K562 (cell line): ENCODE data around the gene EPHA4. TPM values are rescaled to one million over a fixed set of nuclear protein-coding genes. Genes with fewer than 3 reads are reported as not detected.

ENCODE experiments used
- ATAC-seq: fragments of 200-7000 bp; cut with Tn5 transposase; 3 replicates; pipeline ENCODE4 v1.9.1; 2020; ENCODE audit warnings: moderate library complexity
- BruUV-seq: library from RNA; stranded (reverse); fragments of 400-500 nt; replicated peaks from 2 replicates; lab custom pipeline; 2021; lab: Mats Ljungman, UMichigan
- CTCF ChIA-PET: fragments of 300-600 bp; formaldehyde crosslinking; extraction: SDS; loops from one replicate; lab custom pipeline; 2021; ENCODE audit warnings: low intra/inter-chr PET ratio; lab: Yijun Ruan, JAX
- POLR2A ChIA-PET: fragments of 300-600, 350-650 bp; sonication (Branson Sonifier 250); formaldehyde crosslinking; extraction: SDS; loops from one replicate; lab custom pipeline; 2021; ENCODE audit warnings: antibody characterized with exemption, inconsistent platforms; lab: Yijun Ruan, JAX
- DNase-seq, 4 experiments: peaks; one replicate each; pipeline versions ENCODE4 v3.0.0 to v3.0.0-alpha.2; 2011 to 2018; ENCODE audit warnings: low spot score in 3 of 4, mixed read lengths in 3 of 4; ENCODE audit errors: extremely low read depth in 1 of 4
- FAIRE-seq: peaks from 2 replicates; lab custom pipeline; 2011; peaks lifted over from hg19 to GRCh38; lab: Jason Lieb, UNC
- H2AFZ ChIP-seq: 2 replicates; pipeline ENCODE4 v1.6.0; 2011; ENCODE audit warnings: low read depth, low read length, control low read depth, inconsistent platforms
- H3K27ac ChIP-seq: fragments of 200-600 bp; 3 replicates; pipeline ENCODE4 v1.8.0; 2011; ENCODE audit warnings: low read depth, mild to moderate bottlenecking, control low read depth, inconsistent platforms, low read length, moderate library complexity, mixed read lengths; ENCODE audit errors: extremely low read depth
- H3K27me3 ChIP-seq, 2 experiments: fragments of 300-600 bp in 1 of 2; 2 replicates in 1 of 2; 3 replicates in 1 of 2; pipeline versions ENCODE4 v1.6.0 to v1.8.0; 2011; ENCODE audit warnings: inconsistent platforms in 2 of 2, low read length in 2 of 2, mild to moderate bottlenecking in 1 of 2, mixed read lengths in 1 of 2, moderate library complexity in 1 of 2; ENCODE audit not compliant: control insufficient read depth in 2 of 2, insufficient read depth in 2 of 2
- H3K36me3 ChIP-seq: fragments of 300-600 bp; 3 replicates; pipeline ENCODE4 v1.8.0; 2011; ENCODE audit warnings: mild to moderate bottlenecking, low read length, inconsistent platforms; ENCODE audit not compliant: control insufficient read depth, insufficient read depth
- H3K4me1 ChIP-seq, 2 experiments: fragments of 200-600 bp in 1 of 2; replicated peaks in 1 of 2; 2 replicates in 1 of 2; 3 replicates in 1 of 2; pipeline versions ENCODE4 v1.5.1 to v1.8.0; 2011; ENCODE audit warnings: inconsistent platforms in 2 of 2, low read length in 2 of 2, mild to moderate bottlenecking in 1 of 2, mixed read lengths in 1 of 2, moderate library complexity in 1 of 2; ENCODE audit not compliant: control insufficient read depth in 2 of 2, insufficient read depth in 2 of 2
- H3K4me2 ChIP-seq: 2 replicates; pipeline ENCODE4 v1.6.1; 2011; ENCODE audit warnings: low read length, control low read depth, inconsistent platforms, mixed read lengths; ENCODE audit not compliant: insufficient read depth
- H3K4me3 ChIP-seq: fragments of 200-600 bp; sonication (generic), shearing (Covaris generic); 2 replicates; pipeline ENCODE4 v1.5.1; 2016; ENCODE audit warnings: control low read depth, inconsistent platforms
- H3K79me2 ChIP-seq: fragments of 200-600 bp; 3 replicates; pipeline ENCODE4 v1.8.0; 2011; ENCODE audit warnings: low read length, inconsistent platforms; ENCODE audit not compliant: control insufficient read depth, insufficient read depth
- H3K9ac ChIP-seq, 2 experiments: 2 replicates each; pipeline versions ENCODE4 v1.6.0 to v1.6.1; 2011; ENCODE audit warnings: low read depth in 2 of 2, low read length in 2 of 2, control low read depth in 1 of 2, inconsistent platforms in 1 of 2, mild to moderate bottlenecking in 1 of 2, mixed read lengths in 1 of 2; ENCODE audit not compliant: insufficient read depth in 1 of 2
- H3K9me1 ChIP-seq: one replicate; pipeline ENCODE4 v1.6.0; 2011; ENCODE audit warnings: inconsistent platforms, mild to moderate bottlenecking, low read length, moderate library complexity; ENCODE audit not compliant: control insufficient read depth, insufficient read depth
- H3K9me3 ChIP-seq: replicated peaks from 2 replicates; pipeline ENCODE4 v1.5.1; 2011; ENCODE audit warnings: low read depth, low read length, inconsistent platforms; ENCODE audit not compliant: control insufficient read depth, insufficient read depth
- H4K20me1 ChIP-seq: replicated peaks from 2 replicates; pipeline ENCODE4 v1.6.1; 2011; ENCODE audit warnings: low read length, inconsistent platforms, mixed read lengths; ENCODE audit not compliant: control insufficient read depth, insufficient read depth
- CBFB ChIP-seq: sonication (generic); formaldehyde crosslinking; IDR thresholded peaks from 2 replicates; pipeline ENCODE4 v1.4.0; 2020; ENCODE audit warnings: mild to moderate bottlenecking, missing genetic modification reagents
- CSDE1 ChIP-seq, 2 experiments: fragments of 450-650 bp; IDR thresholded peaks; 2 replicates each; pipeline ENCODE4 v1.6.1; 2016; ENCODE audit warnings: mild to moderate bottlenecking in 1 of 2
- GTF2E2 ChIP-seq: fragments of 200-800 bp; sonication (Bioruptor generic); IDR thresholded peaks from 2 replicates; pipeline ENCODE4 v1.6.1; 2016; ENCODE audit warnings: missing genetic modification characterization, missing compliant biosample characterization
- SP2 ChIP-seq: IDR thresholded peaks from 2 replicates; pipeline ENCODE4 v1.6.1; 2011; ENCODE audit warnings: mild to moderate bottlenecking, low read depth, low read length, moderate library complexity; ENCODE audit not compliant: poor library complexity, severe bottlenecking; ENCODE audit errors: extremely low read depth
- WGBS: fragments of 100-300 bp; shearing (Covaris generic); methylation state at CpG from one replicate; pipeline ENCODE4 v1.1.6; 2016; ENCODE audit warnings: low coverage, mixed read lengths; ENCODE audit not compliant: insufficient coverage; ENCODE audit errors: missing lambda C conversion rate; 5-methylcytosine and 5-hydroxymethylcytosine counted together
- in situ Hi-C: fragments of 300-500 bp; cut with MboI; formaldehyde crosslinking; loops from 4 replicates; pipeline ENCODE4 v1.15.0; 2018; ENCODE audit warnings: inconsistent platforms, mixed read lengths
- intact Hi-C: fragments of 100-400 bp; cut with micrococcal nuclease; formaldehyde crosslinking; loops from 2 replicates; pipeline ENCODE4 v1.14.2; 2022
- polyA plus RNA-seq, 8 experiments: library from polyadenylated mRNA; depleted of rRNA in 4 of 8; stranded (reverse) in 5 of 8; unstranded in 3 of 8; fragments of >200 nt; fragmentation: Nextera tagmentation in 2 of 8; fragmentation: Illumina TruSeq in 1 of 8; extraction: Ambion mirVana in 2 of 8; extraction: Trizol in 1 of 8; gene quantifications; 2 replicates each; pipeline versions ENCODE4 v1.2.1 to v1.2.3, GENCODE V29; 2011 to 2014; ENCODE audit warnings: inconsistent platforms in 1 of 8, missing spikeins in 1 of 8
- total RNA-seq, 7 experiments: library from RNA; depleted of rRNA in 6 of 7; stranded (reverse); fragments of >200 nt in 6 of 7; fragmentation: Illumina TruSeq in 2 of 7; extraction: Trizol in 2 of 7; gene quantifications; 2 replicates each; pipeline versions ENCODE4 v1.2.1 to v1.2.3, GENCODE V29; 2011 to 2021; ENCODE audit warnings: low replicate concordance in 1 of 7
- TF ChIP-seq, protein P1 (sequence below), 2 experiments: fragments of 450-650 bp in 1 of 2; sonication (generic) in 1 of 2; formaldehyde crosslinking in 1 of 2; IDR thresholded peaks; 2 replicates each; pipeline versions ENCODE4 v1.7.1 to v1.9.0; 2016 to 2022; ENCODE audit warnings: inconsistent platforms in 1 of 2, mild to moderate bottlenecking in 1 of 2, missing genetic modification reagents in 1 of 2
- TF ChIP-seq, protein P2 (sequence below): fragments of 250-450 bp; sonication (Bioruptor Pico); IDR thresholded peaks from 2 replicates; pipeline ENCODE4 v1.5.0; 2020; ENCODE audit warnings: mild to moderate bottlenecking, borderline replicate concordance
- TF ChIP-seq, protein P3 (sequence below): fragments of 250-450 bp; sonication (Bioruptor Pico); IDR thresholded peaks from 2 replicates; pipeline ENCODE4 v1.8.0; 2022; ENCODE audit warnings: moderate library complexity, mild to moderate bottlenecking, inconsistent platforms

Gene EPHA4
- total and polyA plus RNA-seq, 9 of the 15 experiments (the other 6 are each of a cell fraction or from before 2014, with no cell fraction given), result 0.07 to 0.09 (median 0.07) TPM; not detected in 6

DNA sequence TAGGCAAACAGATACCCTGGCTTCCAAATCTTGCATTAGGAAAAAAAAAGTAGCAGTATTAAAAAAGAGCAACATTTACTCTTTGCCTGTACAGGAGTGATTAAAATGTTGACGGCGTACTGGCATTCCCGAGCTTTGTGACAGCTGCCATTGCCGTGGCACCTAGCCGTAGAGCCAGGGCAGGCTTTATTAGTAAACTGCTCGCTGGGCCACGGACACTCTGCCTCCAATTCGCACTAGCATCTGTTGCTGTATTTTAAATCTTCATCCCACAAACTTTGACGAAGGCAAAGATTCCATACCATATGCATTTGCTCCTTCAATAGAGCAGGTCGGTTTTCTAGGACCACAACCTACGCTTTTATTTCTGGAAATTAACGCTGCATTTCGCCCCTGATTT lies 44.5 kb upstream of the EPHA4 start:
- no TSS peak for BruUV-seq
- TF ChIP-seq CSDE1 (IDR thresholded peaks at IDR 0.05), result no peak
- TF ChIP-seq GTF2E2 (tag), result no peak
- TF ChIP-seq, protein P1, sequence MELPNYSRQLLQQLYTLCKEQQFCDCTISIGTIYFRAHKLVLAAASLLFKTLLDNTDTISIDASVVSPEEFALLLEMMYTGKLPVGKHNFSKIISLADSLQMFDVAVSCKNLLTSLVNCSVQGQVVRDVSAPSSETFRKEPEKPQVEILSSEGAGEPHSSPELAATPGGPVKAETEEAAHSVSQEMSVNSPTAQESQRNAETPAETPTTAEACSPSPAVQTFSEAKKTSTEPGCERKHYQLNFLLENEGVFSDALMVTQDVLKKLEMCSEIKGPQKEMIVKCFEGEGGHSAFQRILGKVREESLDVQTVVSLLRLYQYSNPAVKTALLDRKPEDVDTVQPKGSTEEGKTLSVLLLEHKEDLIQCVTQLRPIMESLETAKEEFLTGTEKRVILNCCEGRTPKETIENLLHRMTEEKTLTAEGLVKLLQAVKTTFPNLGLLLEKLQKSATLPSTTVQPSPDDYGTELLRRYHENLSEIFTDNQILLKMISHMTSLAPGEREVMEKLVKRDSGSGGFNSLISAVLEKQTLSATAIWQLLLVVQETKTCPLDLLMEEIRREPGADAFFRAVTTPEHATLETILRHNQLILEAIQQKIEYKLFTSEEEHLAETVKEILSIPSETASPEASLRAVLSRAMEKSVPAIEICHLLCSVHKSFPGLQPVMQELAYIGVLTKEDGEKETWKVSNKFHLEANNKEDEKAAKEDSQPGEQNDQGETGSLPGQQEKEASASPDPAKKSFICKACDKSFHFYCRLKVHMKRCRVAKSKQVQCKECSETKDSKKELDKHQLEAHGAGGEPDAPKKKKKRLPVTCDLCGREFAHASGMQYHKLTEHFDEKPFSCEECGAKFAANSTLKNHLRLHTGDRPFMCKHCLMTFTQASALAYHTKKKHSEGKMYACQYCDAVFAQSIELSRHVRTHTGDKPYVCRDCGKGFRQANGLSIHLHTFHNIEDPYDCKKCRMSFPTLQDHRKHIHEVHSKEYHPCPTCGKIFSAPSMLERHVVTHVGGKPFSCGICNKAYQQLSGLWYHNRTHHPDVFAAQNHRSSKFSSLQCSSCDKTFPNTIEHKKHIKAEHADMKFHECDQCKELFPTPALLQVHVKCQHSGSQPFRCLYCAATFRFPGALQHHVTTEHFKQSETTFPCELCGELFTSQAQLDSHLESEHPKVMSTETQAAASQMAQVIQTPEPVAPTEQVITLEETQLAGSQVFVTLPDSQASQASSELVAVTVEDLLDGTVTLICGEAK (IDR thresholded peaks at IDR 0.05), result no peak
- TF ChIP-seq, protein P1 (CRISPR knock-in tag; IDR thresholded peaks at IDR 0.05), result no peak
- TF ChIP-seq CBFB (CRISPR knock-in tag), result no peak
- TF ChIP-seq, protein P2, sequence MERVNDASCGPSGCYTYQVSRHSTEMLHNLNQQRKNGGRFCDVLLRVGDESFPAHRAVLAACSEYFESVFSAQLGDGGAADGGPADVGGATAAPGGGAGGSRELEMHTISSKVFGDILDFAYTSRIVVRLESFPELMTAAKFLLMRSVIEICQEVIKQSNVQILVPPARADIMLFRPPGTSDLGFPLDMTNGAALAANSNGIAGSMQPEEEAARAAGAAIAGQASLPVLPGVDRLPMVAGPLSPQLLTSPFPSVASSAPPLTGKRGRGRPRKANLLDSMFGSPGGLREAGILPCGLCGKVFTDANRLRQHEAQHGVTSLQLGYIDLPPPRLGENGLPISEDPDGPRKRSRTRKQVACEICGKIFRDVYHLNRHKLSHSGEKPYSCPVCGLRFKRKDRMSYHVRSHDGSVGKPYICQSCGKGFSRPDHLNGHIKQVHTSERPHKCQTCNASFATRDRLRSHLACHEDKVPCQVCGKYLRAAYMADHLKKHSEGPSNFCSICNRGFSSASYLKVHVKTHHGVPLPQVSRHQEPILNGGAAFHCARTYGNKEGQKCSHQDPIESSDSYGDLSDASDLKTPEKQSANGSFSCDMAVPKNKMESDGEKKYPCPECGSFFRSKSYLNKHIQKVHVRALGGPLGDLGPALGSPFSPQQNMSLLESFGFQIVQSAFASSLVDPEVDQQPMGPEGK, result no peak
- TF ChIP-seq, protein P3, sequence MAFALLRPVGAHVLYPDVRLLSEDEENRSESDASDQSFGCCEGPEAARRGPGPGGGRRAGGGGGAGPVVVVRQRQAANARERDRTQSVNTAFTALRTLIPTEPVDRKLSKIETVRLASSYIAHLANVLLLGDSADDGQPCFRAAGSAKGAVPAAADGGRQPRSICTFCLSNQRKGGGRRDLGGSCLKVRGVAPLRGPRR (CRISPR knock-in tag), result no peak
- TF ChIP-seq SP2, result no peak
- TF ChIP-seq, all 486 proteins: peak for 0
- Histone ChIP-seq H2AFZ (no peak overlapping the region), H4K20me1 (no peaks in the 10 kb centered on the region), H3K4me1 (no peaks in the 10 kb centered on the region), H3K36me3 (no peaks in the 10 kb centered on the region), H3K27me3 (no peaks in the 10 kb centered on the region), H3K4me2 (no peak overlapping the region), H3K9me3 (no peaks in the 10 kb centered on the region), H3K79me2 (no peaks in the 10 kb centered on the region), H3K4me3 (no peak overlapping the region), H3K27ac (no peak overlapping the region), H3K9ac (no peak overlapping the region), H3K9me1 (no peaks in the 10 kb centered on the region)
- ATAC-seq (no peak), DNase-seq (no peak), FAIRE-seq (no peak)
- in situ Hi-C loops (no loop called here), intact Hi-C loops (no loop called here)
- POLR2A ChIA-PET, result no interaction called here
- 0% methylated on average over 12 of the region's 13 CpGs for WGBS
- CTCF ChIA-PET, result no interaction called here
